GM18511 (cell line): ENCODE results near the gene NINL.
"Not testable (repeated sequence)": the region's sequence is repeated elsewhere in the genome, so short reads cannot be mapped to it uniquely, and the experiment has no call there.

ENCODE experiments used
- ATAC-seq: cut with Tn5 transposase; IDR thresholded peaks from one replicate; pipeline ENCODE4 v1.9.1; 2021; ENCODE audit warnings: mild to moderate bottlenecking, moderate library complexity; ENCODE audit not compliant: unreplicated experiment

NINL gene

GRCh38 chr20:25600632-25601031 is 15.3 kb upstream of the NINL start:
- no peak for ATAC-seq

GRCh38 chr20:25592135-25592852 is 7.0 kb upstream of the NINL start:
- ATAC-seq: no peak

- ATAC-seq: not testable (repeated sequence)
These were observed 5.4 kb upstream of the NINL start for GRCh38 chr20:25590778-25591177.

- no peak for ATAC-seq
These were observed 3.2 kb upstream of the NINL start for GRCh38 chr20:25588491-25588890.

GRCh38 chr20:25587536-25587935 is 2.2 kb upstream of the NINL start:
- no peak for ATAC-seq

GRCh38 chr20:25586877-25587276 is 1.5 kb upstream of the NINL start:
- no peak for ATAC-seq

GRCh38 chr20:25583607-25584006 is 1.7 kb downstream of the NINL start:
- ATAC-seq: not testable (repeated sequence)

GRCh38 chr20:25580711-25581110 is 4.6 kb downstream of the NINL start:
- no peak for ATAC-seq

- ATAC-seq: no peak
These were observed 6.1 kb downstream of the NINL start for GRCh38 chr20:25579081-25579770.

- no peak for ATAC-seq
These were observed 8.4 kb downstream of the NINL start for GRCh38 chr20:25576783-25577530.

- no peak for ATAC-seq
These were observed 10.9 kb downstream of the NINL start for GRCh38 chr20:25574411-25574810.

GRCh38 chr20:25573288-25574251 is 11.8 kb downstream of the NINL start:
- ATAC-seq: no peak

- ATAC-seq: no peak
These were observed 13.5 kb downstream of the NINL start for GRCh38 chr20:25571817-25572216.

- ATAC-seq: no peak
These were observed 14.1 kb downstream of the NINL start for GRCh38 chr20:25571240-25571639.

- no peak for ATAC-seq
These were observed 15.2 kb downstream of the NINL start for GRCh38 chr20:25570148-25570530.

- ATAC-seq: no peak
These were observed 18.0 kb downstream of the NINL start for GRCh38 chr20:25567286-25567685.

GRCh38 chr20:25566821-25567220 is 18.5 kb downstream of the NINL start:
- no peak for ATAC-seq

- no peak for ATAC-seq
These were observed 19.7 kb downstream of the NINL start for GRCh38 chr20:25565578-25566157.

GRCh38 chr20:25563876-25564275 is 21.5 kb downstream of the NINL start:
- ATAC-seq: no peak

GRCh38 chr20:25563362-25563761 is 22.0 kb downstream of the NINL start:
- ATAC-seq: no peak
